GM18951 (cell line): ENCODE data around the gene TAPBP.
A peak's percentile ranks its signal among the peaks of the same experiment; 100 is the strongest.

ENCODE experiments used
- POLR2A ChIP-seq: IDR thresholded peaks from 4 replicates; pipeline ENCODE4 v1.6.1; 2011; ENCODE audit warnings: mild to moderate bottlenecking; ENCODE audit not compliant: insufficient read length, insufficient read depth; ENCODE audit errors: extremely low read depth
- in situ Hi-C: fragments of 300-500 bp; cut with MboI; formaldehyde crosslinking; loops from one replicate; pipeline ENCODE4 v1.12.0; 2022; ENCODE audit warnings: low sequenced_read_pairs, mixed read lengths, inconsistent platforms; ENCODE audit not compliant: unreplicated experiment

The TAPBP gene

DNA sequence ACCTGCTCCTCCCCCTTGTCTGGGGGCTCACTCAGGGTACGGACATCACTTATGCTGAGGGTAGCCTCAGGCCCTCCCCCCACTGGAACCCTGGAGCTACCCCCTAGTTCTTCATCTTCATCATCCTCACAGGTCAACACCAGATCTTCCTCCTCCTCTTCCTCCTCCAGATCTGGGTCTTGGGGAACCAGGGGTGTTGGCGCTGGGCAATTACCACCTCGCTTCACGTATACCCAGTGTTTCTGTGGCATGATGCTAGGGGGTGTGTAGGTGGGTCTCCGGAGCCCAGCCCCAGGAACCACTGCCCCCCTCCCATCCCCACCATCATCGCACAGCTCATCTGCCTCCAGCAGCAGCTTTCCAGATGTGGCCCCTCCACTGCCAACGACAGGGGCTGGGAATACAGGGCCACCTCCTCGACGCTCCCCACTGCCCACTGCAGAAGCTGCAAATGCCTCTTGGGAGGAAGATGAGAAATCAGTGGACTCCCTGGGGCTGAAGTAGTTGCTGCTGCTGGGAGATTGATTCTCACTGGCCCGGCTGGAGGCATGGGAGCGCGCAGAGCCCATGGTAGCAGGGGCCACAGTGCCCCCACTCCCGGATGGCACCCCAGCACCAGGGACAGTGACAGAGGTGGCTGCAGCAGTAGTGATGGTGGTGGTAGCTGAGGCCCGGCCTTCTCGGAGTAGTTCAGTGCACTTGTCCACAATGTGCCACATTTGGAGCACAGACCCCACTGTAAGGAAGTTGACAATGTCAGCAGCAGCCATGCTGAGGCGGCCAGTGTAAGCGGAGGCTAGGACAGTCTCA is 2.1 kb upstream of the TAPBP start:
- no peak for TF ChIP-seq POLR2A
- in situ Hi-C loops, result no loop called here

- peak; percentile 15 for TF ChIP-seq POLR2A
- in situ Hi-C loops, result no loop called here
These were observed 1.3 kb upstream of the TAPBP start for GRCh38 chr6:33314943-33315792.

- in situ Hi-C loops, result no loop called here
- peak; percentile 22 for TF ChIP-seq POLR2A
These were observed 651 bp upstream of the TAPBP start for GRCh38 chr6:33314515-33314942.

- in situ Hi-C loops, result no loop called here
- TF ChIP-seq POLR2A, result no peak
These were observed 671 bp downstream of the TAPBP start for GRCh38 chr6:33313105-33313708.

- in situ Hi-C loops, result no loop called here
These were observed 1.3 kb downstream of the TAPBP start for GRCh38 chr6:33312361-33313104.

GRCh38 chr6:33306356-33306755 is 7.5 kb downstream of the TAPBP start:
- no peak for TF ChIP-seq POLR2A
- in situ Hi-C loops, result no loop called here

More at GRCh38 chr6:33312361-33313104, 1.3 kb downstream of the TAPBP start:
- peak; percentile 36 for TF ChIP-seq POLR2A

- TF ChIP-seq POLR2A, result peak; percentile 16
- in situ Hi-C loops, result no loop called here
These were observed 8.8 kb downstream of the TAPBP start for GRCh38 chr6:33305052-33305451.

- no peak for TF ChIP-seq POLR2A
- in situ Hi-C loops, result no loop called here
These were observed 9.7 kb downstream of the TAPBP start for GRCh38 chr6:33304216-33304615.

DNA sequence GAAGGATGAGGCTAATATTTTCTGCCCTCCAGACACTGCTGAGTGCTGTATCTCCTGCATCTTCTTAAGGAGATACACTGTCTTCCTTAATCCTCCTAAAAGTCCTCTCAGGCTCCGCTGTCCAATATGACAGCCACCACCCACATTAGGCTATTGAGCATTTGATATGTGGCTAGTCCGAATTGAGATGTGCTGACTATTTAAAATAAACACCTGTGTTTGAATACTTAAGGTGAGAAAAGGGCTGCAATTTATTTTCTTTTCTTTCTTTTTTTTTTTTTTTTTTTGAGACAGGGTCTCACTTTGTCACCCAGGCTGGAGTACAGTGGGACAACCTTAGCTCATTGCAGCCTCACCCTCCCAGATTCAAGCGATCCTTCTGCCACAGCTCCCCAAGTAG is 12.0 kb downstream of the TAPBP start:
- no peak for TF ChIP-seq POLR2A
- in situ Hi-C loops, result no loop called here

DNA sequence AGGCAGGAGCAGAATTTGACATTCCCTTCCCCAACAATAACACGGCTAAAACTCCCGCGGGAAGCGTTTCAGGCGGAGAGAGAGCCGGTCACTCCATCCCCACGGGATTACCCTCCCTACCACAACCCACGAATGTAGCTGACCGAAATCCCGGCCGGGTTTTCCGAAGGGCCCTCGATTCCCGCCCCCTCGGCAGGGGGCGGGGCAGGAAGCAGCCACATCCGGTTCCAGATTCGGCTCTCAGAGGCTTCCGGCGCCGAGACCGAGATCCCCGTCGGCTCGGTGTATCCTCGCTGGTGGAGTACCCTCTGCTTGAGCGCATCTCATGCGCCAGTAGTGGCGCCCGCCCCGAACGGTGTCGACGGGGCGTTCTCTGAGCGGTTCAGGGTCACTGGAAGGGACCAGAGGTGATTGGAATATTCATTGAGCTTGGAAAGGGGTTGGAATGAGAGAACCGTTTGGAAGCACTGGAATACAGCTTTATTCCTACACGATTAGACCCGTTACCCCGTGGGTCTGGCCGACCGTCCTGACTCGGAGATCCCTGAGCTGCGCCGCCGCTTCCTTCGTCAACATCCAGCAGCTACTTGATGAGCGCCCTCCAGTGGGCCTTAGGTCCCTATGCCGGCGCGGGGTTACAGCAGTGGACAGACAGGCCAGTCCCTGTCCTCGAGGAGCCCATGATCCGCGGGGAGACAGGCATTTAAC is 14.5 kb downstream of the TAPBP start:
- peak; percentile 84 for TF ChIP-seq POLR2A
- in situ Hi-C loops, result no loop called here

DNA sequence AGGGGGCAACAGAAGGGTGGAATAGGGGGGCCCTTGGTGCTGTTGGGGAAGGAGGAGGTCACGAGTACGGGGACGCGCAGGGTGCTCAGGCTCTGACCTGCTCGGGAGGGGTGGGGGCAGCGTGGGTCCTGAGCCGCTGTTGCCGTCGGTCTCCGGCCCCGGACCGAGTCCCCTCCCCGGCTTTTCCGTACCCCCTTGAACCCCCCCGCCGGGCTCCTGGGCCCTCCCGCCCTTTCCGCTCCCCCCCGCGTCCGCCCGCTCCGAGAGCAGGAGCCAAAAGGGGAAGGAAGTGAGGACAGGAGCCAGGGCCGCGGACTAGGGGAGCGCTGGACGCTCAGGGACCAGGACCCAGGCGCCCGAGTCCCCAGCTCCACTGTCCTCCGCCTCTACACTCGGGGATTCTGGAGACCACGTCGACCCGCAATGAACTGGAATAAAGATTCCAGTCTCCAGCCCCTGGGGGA is 15.1 kb downstream of the TAPBP start, which contains the start of gene RGL2:
Gene RGL2, minus strand, starts transcription at position 170 of the 464 bp plus-strand sequence. CDS start 332 bp downstream, outside the sequence.
- no peak for TF ChIP-seq POLR2A
- in situ Hi-C loops, result no loop called here
